Lower lobe of right lung (tissue), 2 donors: ENCODE measurements around the gene CHST13. TPM values are rescaled to one million over a fixed set of nuclear protein-coding genes. Genes with fewer than 3 reads are reported as not detected.

ENCODE experiments used
- ATAC-seq, 2 donors: fragments of 200-7000 bp; cut with Tn5 transposase; one replicate each; pipeline ENCODE4 v1.9.1; 2020 to 2022; ENCODE audit warnings: mild to moderate bottlenecking in 2 of 2, moderate library complexity in 2 of 2
- DNase-seq: peaks from one replicate; pipeline ENCODE4 v3.0.0-alpha.2; 2020
- H3K27ac ChIP-seq: fragments of 200-600 bp; one replicate; pipeline ENCODE4 v1.8.0; 2022
- H3K27me3 ChIP-seq: fragments of 200-600 bp; one replicate; pipeline ENCODE4 v1.8.0; 2022; ENCODE audit warnings: low read depth
- H3K36me3 ChIP-seq: fragments of 200-600 bp; one replicate; pipeline ENCODE4 v1.8.0; 2022; ENCODE audit warnings: mild to moderate bottlenecking
- H3K4me1 ChIP-seq: fragments of 200-600 bp; one replicate; pipeline ENCODE4 v1.8.0; 2022
- H3K4me3 ChIP-seq: fragments of 200-600 bp; one replicate; pipeline ENCODE4 v1.8.0; 2022; ENCODE audit warnings: mild to moderate bottlenecking
- H3K9me3 ChIP-seq: fragments of 200-600 bp; one replicate; pipeline ENCODE4 v1.8.0; 2022
- intact Hi-C: fragments of 100-400 bp; cut with DNase I; formaldehyde crosslinking; loops from one replicate; pipeline ENCODE4 v1.11.0; 2022
- total RNA-seq: library from RNA; stranded (reverse); fragmentation: NEBNext Ultra II Directional; extraction: Animal tissue kit (Norgen Biotek cat#: 25700); gene quantifications from one replicate; pipeline ENCODE4 v1.2.1, GENCODE V29; 2021
- TF ChIP-seq, protein P1 (sequence below): fragments of 200-600 bp; IDR thresholded peaks from one replicate; pipeline ENCODE4 v1.8.0; 2022; ENCODE audit warnings: antibody characterized with exemption, mild to moderate bottlenecking
- donor health status: DM: no; HTN: yes; CAD: no; lungs with severe emphysema.

Gene CHST13
- total RNA-seq, 1 donor from 2014 or later, result 1.5 TPM

DNA sequence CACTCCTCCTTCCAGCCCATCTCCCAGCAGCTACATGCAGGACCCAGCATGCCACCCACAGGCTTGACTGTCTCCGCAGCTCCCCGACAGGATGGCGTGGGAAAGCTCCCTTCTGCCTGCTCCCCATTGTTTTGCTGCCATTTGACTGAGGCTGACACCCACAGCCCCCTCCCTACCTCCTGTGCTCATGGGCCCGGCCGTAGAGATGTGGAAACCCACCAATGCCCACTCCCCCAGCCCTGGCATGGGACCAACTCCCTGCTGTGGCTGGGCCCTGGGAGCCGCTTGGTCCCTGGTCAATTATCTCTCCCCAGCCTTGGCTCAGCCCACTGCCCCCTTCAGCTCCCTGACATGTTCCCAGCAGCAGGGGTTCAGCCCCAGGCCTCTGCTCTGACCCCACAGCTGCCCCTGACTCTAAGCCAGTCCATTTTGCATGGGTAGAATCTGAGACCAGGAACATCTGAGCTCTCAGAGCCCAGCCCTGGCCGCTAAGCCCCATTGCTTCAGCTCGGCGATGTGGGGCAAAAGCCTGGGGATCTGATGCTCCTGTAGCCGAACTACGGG, 26.6 kb downstream of the CHST13 start:
- H3K27me3 ChIP-seq, result peaks cover 1% of the 10 kb centered on the region
- no peak overlapping the region for H3K4me3 ChIP-seq
- H3K27ac ChIP-seq, result no peak overlapping the region
- ATAC-seq (no peak), DNase-seq (peak; percentile 26)
- H3K4me1 ChIP-seq, result no peaks in the 10 kb centered on the region
- intact Hi-C loops, result no loop called here
- no peaks in the 10 kb centered on the region for H3K36me3 ChIP-seq
- TF ChIP-seq, protein P1, sequence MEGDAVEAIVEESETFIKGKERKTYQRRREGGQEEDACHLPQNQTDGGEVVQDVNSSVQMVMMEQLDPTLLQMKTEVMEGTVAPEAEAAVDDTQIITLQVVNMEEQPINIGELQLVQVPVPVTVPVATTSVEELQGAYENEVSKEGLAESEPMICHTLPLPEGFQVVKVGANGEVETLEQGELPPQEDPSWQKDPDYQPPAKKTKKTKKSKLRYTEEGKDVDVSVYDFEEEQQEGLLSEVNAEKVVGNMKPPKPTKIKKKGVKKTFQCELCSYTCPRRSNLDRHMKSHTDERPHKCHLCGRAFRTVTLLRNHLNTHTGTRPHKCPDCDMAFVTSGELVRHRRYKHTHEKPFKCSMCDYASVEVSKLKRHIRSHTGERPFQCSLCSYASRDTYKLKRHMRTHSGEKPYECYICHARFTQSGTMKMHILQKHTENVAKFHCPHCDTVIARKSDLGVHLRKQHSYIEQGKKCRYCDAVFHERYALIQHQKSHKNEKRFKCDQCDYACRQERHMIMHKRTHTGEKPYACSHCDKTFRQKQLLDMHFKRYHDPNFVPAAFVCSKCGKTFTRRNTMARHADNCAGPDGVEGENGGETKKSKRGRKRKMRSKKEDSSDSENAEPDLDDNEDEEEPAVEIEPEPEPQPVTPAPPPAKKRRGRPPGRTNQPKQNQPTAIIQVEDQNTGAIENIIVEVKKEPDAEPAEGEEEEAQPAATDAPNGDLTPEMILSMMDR, result no peak
- no peaks in the 10 kb centered on the region for H3K9me3 ChIP-seq

DNA sequence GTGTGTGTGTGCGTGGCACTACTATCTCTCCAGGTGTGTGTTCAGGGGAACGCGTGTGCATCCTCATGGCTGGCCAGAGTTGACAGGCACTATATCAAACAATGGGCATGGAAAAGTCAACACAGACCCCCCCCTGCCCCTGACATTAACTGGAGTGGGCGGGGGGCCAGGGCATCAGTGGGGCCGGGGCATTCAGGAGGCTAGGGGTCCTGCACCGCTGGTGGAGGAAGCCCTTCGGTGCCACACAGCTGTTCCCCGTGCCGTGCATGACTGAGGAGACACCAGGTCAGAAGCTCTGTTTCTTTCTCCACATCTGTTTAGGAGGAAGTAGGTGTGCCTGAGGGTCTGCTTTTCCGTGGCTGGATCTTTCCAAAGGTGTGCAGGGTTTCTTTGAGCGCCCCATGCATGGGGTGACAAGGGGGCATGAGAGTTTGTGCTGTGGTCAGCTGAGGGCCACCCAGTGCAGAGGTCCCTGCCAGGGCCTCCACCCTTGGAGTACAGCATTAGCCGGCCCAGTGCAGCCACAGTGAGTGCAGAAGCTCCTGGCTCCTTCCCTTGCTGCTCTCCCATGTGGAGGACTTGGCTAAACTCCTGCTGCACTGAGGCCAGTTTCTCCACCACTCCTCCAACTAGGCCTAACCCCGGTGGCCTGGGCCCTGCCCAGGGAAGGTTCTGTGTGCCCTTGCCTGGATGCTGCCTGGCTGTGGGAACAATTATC, 27.3 kb downstream of the CHST13 start:
- Histone ChIP-seq H3K27me3 (no peaks in the 10 kb centered on the region), H3K9me3 (no peaks in the 10 kb centered on the region), H3K36me3 (no peaks in the 10 kb centered on the region), H3K4me1 (no peaks in the 10 kb centered on the region), H3K4me3 (no peak overlapping the region), H3K27ac (no peak overlapping the region)
- intact Hi-C loops, result no loop called here
- DNase-seq (peak; percentile 24), ATAC-seq (no peak)
- TF ChIP-seq, protein P1, result no peak

DNA sequence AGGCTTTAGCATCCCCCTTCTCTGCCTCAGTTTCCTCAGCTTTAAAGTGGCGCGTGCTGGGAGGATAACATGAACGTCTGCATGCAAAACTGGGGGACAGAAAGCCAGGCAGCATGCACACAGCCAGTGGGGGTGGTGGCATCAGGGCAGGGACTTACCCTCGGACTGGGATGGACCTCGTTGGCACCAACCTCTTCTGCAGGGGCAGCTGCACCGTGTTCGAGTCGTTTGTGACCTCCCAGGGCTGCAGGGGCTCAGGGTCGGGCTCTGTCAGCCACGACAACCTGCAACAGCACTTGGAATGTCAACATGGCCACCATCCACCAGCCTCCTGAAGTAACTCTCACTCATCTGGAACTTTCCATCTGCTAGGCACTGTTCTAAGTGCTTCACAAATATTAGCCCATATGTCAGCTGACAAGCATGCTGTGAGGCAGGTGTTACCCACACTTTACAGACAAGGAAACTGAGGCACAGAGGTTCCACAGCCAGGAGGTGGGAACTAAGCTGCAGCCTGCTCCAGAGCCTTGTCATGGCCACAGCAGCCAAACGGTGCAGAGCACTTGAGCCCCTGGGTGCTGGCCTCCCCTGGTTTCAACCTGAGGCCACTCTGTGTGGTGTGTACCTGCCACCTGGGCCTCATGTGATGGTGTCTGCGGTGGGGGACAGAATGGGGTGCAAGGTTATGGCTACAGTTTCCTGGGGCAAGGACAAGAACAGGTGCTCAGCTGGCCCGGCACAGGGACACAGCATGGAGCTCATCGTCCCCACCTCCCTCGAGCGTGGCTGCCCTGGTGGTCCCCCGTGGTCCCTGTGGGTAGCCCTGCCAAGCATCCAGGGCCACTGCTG, 28.1 kb downstream of the CHST13 start:
- no peaks in the 10 kb centered on the region for H3K27me3 ChIP-seq
- TF ChIP-seq, protein P1, result no peak
- intact Hi-C loops, result no loop called here
- DNase-seq (peak; percentile 20), ATAC-seq (no peak)
- no peaks in the 10 kb centered on the region for H3K4me1 ChIP-seq
- no peak overlapping the region for H3K4me3 ChIP-seq
- no peaks in the 10 kb centered on the region for H3K36me3 ChIP-seq
- no peak overlapping the region for H3K27ac ChIP-seq
- no peaks in the 10 kb centered on the region for H3K9me3 ChIP-seq

DNA sequence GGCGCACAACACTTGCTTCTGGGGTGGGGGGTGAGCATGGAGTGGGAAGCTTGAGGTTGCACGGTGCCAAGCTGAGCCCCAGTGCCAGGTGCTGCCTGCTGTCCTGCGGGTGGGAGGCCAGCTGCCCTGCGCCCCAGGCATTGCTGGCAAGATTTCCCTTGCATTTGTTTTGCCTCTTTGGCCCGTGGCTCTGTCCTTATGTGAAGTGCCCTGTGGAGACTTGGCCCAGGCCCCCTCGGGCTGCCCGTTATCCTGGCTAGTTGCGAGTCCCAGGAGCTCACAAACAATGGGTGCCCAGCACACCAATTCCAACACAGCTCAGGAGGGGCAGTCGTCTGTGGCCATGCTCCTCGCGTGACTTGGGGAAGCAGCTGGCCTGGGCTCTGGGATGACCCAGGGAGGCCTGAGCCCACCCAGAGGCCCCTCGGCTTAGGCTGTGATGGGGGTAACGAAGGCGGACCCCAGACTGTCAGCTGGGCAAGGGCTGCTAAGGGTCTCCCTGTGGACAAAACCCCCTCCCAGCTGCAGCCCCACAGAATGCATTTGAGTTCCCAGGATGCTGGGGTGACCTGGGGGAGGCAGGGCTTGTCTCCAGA, 28.8 kb downstream of the CHST13 start:
- H3K4me1 ChIP-seq, result no peaks in the 10 kb centered on the region
- DNase-seq (peak; percentile 31), ATAC-seq (no peak)
- intact Hi-C loops, result no loop called here
- H3K4me3 ChIP-seq, result no peak overlapping the region
- H3K36me3 ChIP-seq, result no peaks in the 10 kb centered on the region
- TF ChIP-seq, protein P1, result no peak
- no peaks in the 10 kb centered on the region for H3K27me3 ChIP-seq
- no peaks in the 10 kb centered on the region for H3K9me3 ChIP-seq
- no peak overlapping the region for H3K27ac ChIP-seq

DNA sequence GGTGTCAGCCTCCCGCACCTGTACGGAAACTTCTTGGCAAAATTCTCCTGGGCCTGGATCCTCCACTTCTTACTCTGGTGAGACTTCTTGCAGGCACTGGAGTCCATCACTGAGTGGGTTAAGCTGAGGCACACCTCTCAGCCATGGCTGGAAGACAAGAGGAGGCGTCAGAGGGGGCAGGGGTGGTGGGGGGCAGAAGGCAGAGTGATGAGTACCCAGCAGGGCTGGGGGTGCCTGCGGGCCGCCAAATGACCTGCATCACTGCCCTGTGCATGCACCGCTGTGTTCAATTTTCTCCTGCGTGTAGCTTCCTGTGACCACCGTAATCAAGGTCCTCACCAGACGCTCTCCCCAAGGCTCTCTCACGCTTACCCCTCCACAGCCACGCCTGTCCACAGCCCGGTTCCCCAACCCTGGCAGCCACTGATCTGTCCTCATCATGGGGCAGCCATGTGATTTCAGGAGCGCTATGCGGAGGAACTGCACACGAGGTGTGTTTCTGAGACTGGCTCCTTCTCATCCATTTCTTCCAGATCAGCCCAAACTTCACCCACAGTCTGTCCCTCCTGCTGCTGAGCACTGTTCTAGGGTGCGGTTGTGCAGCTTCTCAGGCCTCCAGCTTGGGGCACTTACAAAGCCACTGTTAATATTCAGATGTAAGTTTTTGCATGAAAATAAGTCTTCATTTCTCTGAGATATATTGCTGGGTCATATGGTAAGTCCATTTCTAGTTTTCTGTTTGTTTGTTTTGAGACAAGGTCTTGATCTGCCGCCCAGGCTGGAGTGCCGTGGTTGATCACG, 29.5 kb downstream of the CHST13 start:
- Histone ChIP-seq H3K4me1 (no peaks in the 10 kb centered on the region), H3K4me3 (no peak overlapping the region), H3K9me3 (no peaks in the 10 kb centered on the region), H3K27ac (no peak overlapping the region), H3K27me3 (no peaks in the 10 kb centered on the region), H3K36me3 (no peaks in the 10 kb centered on the region)
- peak; percentile 14 for DNase-seq
- no peak for ATAC-seq
- intact Hi-C loops, result no loop called here
- TF ChIP-seq, protein P1, result no peak
